NT2/D1 (cell line): ENCODE data around the gene LHFPL6.

Experiments used
- DNase-seq: peaks from one replicate; pipeline ENCODE4 v3.0.0-alpha.2; 2011; ENCODE audit warnings: low read depth, low spot score
- H3K27me3 ChIP-seq: 2 replicates; pipeline ENCODE4 v1.6.0; 2011; ENCODE audit warnings: mild to moderate bottlenecking; ENCODE audit not compliant: insufficient read length, insufficient read depth
- H3K36me3 ChIP-seq: 2 replicates; pipeline ENCODE4 v1.6.1; 2011; ENCODE audit warnings: mild to moderate bottlenecking, low read length, mixed read lengths; ENCODE audit not compliant: insufficient read depth, insufficient read length
- H3K4me1 ChIP-seq: 2 replicates; pipeline ENCODE4 v1.5.1; 2011; ENCODE audit not compliant: insufficient read depth, insufficient read length
- H3K4me3 ChIP-seq: 2 replicates; pipeline ENCODE4 v1.5.1; 2011; ENCODE audit warnings: low read depth; ENCODE audit not compliant: insufficient read length
- H3K9ac ChIP-seq: 2 replicates; pipeline ENCODE4 v1.6.0; 2011; ENCODE audit warnings: low read depth; ENCODE audit not compliant: insufficient read length
- H3K9me3 ChIP-seq: 2 replicates; pipeline ENCODE4 v1.5.1; 2011; ENCODE audit warnings: mild to moderate bottlenecking, low read length; ENCODE audit not compliant: insufficient read depth
- SUZ12 ChIP-seq: IDR thresholded peaks from 2 replicates; pipeline ENCODE4 v1.6.1; 2011; ENCODE audit not compliant: insufficient read length, insufficient read depth; ENCODE audit errors: extremely low read depth
- YY1 ChIP-seq: IDR thresholded peaks from 2 replicates; pipeline ENCODE4 v1.6.1; 2011; ENCODE audit not compliant: insufficient read length, insufficient read depth
- ZNF274 ChIP-seq: IDR thresholded peaks from 2 replicates; pipeline ENCODE4 v1.6.1; 2011; ENCODE audit warnings: mild to moderate bottlenecking, low read depth, low read length

The LHFPL6 gene

GRCh38 chr13:39363382-39363772 lies 239.6 kb downstream of the LHFPL6 start:
- DNase-seq = no peak
- Histone ChIP-seq H3K27me3 (no peaks in the 10 kb centered on the region), H3K4me3 (no peak overlapping the region), H3K9me3 (no peaks in the 10 kb centered on the region), H3K36me3 (no peaks in the 10 kb centered on the region), H3K9ac (no peak overlapping the region), H3K4me1 (no peaks in the 10 kb centered on the region)
- TF ChIP-seq ZNF274 (no peak), SUZ12 (no peak), YY1 (no peak)

GRCh38 chr13:39362652-39363381 lies 240.2 kb downstream of the LHFPL6 start:
- H3K27me3 ChIP-seq = no peaks in the 10 kb centered on the region
- H3K9ac ChIP-seq = no peak overlapping the region
- no peaks in the 10 kb centered on the region for H3K9me3 ChIP-seq
- no peaks in the 10 kb centered on the region for H3K4me1 ChIP-seq
- H3K4me3 ChIP-seq = no peak overlapping the region
- TF ChIP-seq YY1 (no peak), SUZ12 (no peak), ZNF274 (no peak)
- no peaks in the 10 kb centered on the region for H3K36me3 ChIP-seq
- DNase-seq = no peak

DNA sequence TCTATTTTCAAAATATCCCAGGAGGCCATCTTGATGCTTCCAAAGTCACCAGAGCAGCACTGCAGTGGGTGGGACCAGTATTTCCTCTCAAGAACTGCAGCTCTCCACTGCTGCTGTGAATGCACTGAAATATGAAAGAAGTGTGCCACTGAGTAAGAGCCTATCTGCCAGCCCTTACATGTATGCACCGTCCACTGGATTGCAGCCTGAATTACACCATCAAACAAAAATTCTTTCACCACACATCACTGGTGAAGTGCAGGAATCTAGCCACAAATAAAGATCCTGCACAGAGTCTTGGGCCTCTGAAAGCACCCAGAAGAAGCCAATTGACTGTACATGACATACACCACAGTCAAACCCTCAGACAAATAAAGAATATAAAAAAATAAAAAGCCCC lies 249.0 kb downstream of the LHFPL6 start:
- peaks cover 4% of the 10 kb centered on the region for H3K27me3 ChIP-seq
- DNase-seq = no peak
- peaks cover 11% of the 10 kb centered on the region; the same call in 1 of the 2 replicates for H3K9me3 ChIP-seq
- no peaks in the 10 kb centered on the region for H3K36me3 ChIP-seq
- no peaks in the 10 kb centered on the region for H3K4me1 ChIP-seq
- no peak for TF ChIP-seq YY1
- no peak for TF ChIP-seq ZNF274
- no peak for TF ChIP-seq SUZ12
- H3K9ac ChIP-seq = no peak overlapping the region
- no peak overlapping the region for H3K4me3 ChIP-seq

DNA sequence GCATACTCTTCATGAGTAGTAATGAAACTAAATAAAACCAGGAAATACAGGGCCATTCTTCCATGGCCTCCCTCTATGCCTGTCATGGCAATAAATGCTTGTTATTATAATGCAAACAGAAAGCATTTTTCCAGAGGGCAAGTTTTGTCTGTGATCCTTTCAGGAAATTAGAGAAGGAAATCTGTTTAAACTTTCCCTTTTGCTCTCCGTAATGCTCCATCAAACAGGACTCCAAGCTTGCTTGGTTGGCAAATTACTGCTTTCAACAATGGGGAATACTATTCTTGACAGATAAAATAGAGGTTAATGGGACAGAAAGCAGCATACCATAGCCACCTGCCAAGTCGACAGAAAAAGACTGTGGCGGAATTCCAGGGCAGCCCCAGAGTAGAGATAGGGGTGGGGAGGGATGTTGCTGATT lies 252.5 kb downstream of the LHFPL6 start:
- no peaks in the 10 kb centered on the region for H3K36me3 ChIP-seq
- no peak for TF ChIP-seq SUZ12
- no peak for TF ChIP-seq ZNF274
- TF ChIP-seq YY1 = no peak
- peaks cover 4% of the 10 kb centered on the region for H3K27me3 ChIP-seq
- H3K9ac ChIP-seq = no peak overlapping the region
- peaks cover 11% of the 10 kb centered on the region; the same call in 1 of the 2 replicates for H3K9me3 ChIP-seq
- no peak overlapping the region for H3K4me3 ChIP-seq
- DNase-seq = no peak
- no peaks in the 10 kb centered on the region for H3K4me1 ChIP-seq

GRCh38 chr13:39349391-39349960 lies 253.5 kb downstream of the LHFPL6 start:
- Histone ChIP-seq H3K27me3 (peaks cover 4% of the 10 kb centered on the region), H3K9me3 (0 out of 2 replicates have a peak, but pooled peaks cover under 1% of the 10 kb centered on the region), H3K9ac (no peak overlapping the region), H3K36me3 (no peaks in the 10 kb centered on the region), H3K4me1 (no peaks in the 10 kb centered on the region), H3K4me3 (no peak overlapping the region)
- TF ChIP-seq YY1 (no peak), SUZ12 (no peak), ZNF274 (no peak)
- no peak for DNase-seq

DNA sequence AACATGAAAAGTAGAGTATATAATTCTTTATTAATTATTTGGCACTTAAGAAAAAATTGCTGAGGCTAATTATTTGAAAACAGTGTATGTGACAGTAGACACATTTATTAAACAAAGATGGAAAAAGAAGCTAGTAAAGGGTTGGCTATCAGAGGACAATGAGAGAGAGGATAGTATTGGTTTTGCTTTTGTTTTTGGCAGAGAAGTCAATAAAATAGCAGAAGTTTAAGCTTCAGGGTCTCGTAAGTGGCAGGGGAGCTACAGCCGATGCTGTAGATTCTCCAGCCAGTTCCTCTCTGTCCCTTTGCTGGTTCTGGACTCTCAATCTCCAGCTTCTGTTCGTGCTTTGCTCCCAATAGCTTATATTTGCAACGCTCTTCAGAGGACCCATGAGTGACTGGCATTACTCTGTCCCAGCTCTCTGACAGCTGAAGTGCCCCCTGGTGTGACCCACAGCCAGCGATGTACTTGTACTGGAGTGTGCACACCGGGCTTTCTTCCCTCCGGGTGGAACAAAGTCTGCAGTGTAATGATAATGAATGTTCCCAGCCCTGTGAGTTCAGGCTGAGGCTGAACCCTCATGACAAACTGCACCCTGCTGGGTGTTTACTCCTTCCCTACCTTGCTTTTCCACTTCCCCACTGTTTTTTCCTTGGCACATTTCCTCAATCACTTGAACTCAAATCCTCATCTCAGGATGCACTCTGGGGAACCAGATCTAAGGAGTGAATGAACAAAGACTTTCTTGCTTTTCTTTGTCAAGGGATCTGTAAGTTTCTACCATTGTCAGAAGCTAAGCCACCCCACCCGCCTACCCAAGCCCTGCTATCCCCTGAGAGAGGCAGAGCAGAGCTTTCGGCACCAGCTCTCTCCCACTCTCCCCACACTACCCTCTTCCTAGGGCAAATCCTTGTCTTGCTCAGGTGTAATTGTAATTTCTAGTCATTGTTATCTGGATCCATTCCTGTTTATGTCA lies 254.8 kb downstream of the LHFPL6 start:
- peak; percentile 76 for DNase-seq
- H3K27me3 ChIP-seq = peaks cover 4% of the 10 kb centered on the region
- no peaks in the 10 kb centered on the region for H3K4me1 ChIP-seq
- no peak overlapping the region for H3K9ac ChIP-seq
- no peaks in the 10 kb centered on the region for H3K9me3 ChIP-seq
- H3K36me3 ChIP-seq = no peaks in the 10 kb centered on the region
- H3K4me3 ChIP-seq = no peak overlapping the region
- TF ChIP-seq SUZ12 (no peak), YY1 (no peak), ZNF274 (no peak)
